Neuronal stem cell (in vitro differentiated cells): Measurements from ENCODE around the gene KRTAP16-1.

Experiments used
- DNase-seq: peaks from one replicate; pipeline ENCODE4 v3.0.0-alpha.2; 2013; ENCODE audit warnings: low spot score
- H2AFZ ChIP-seq: one replicate; pipeline ENCODE4 v1.6.1; 2013; ENCODE audit warnings: mild to moderate bottlenecking, low read length, inconsistent platforms
- H2AK5ac ChIP-seq: 2 replicates; pipeline ENCODE4 v1.6.1; 2013; ENCODE audit warnings: low read depth, mild to moderate bottlenecking, inconsistent platforms, low read length, moderate library complexity, mixed read lengths
- H2BK120ac ChIP-seq: 2 replicates; pipeline ENCODE4 v1.6.1; 2013; ENCODE audit warnings: low read depth, mild to moderate bottlenecking, inconsistent platforms, low read length, moderate library complexity, mixed read lengths
- H2BK12ac ChIP-seq: one replicate; pipeline ENCODE4 v1.6.1; 2013; ENCODE audit warnings: low read length, inconsistent platforms
- H2BK15ac ChIP-seq: 2 replicates; pipeline ENCODE4 v1.6.1; 2013; ENCODE audit warnings: mild to moderate bottlenecking, low read length, inconsistent platforms, mixed read lengths
- H2BK5ac ChIP-seq: one replicate; pipeline ENCODE4 v1.6.1; 2013; ENCODE audit warnings: inconsistent platforms, mild to moderate bottlenecking, low read length, moderate library complexity
- H3K14ac ChIP-seq: one replicate; pipeline ENCODE4 v1.6.1; 2013; ENCODE audit warnings: low read length, inconsistent platforms
- H3K18ac ChIP-seq: 2 replicates; pipeline ENCODE4 v1.6.1; 2013; ENCODE audit warnings: low read length, inconsistent platforms
- H3K23ac ChIP-seq: 2 replicates; pipeline ENCODE4 v1.6.1; 2013; ENCODE audit warnings: low read depth, mild to moderate bottlenecking, mixed read lengths, low read length, inconsistent platforms; ENCODE audit not compliant: poor library complexity
- H3K27ac ChIP-seq: replicated peaks from 3 replicates; pipeline ENCODE4 v1.5.1; 2013; ENCODE audit warnings: low read length, inconsistent platforms
- H3K27me3 ChIP-seq, 3 experiments: 2 replicates each; pipeline ENCODE4 v1.6.1; 2013; ENCODE audit warnings: low read length in 3 of 3, mild to moderate bottlenecking in 2 of 3, inconsistent platforms in 1 of 3, low read depth in 1 of 3, mixed read lengths in 1 of 3, moderate library complexity in 1 of 3; ENCODE audit not compliant: control insufficient read depth in 3 of 3, insufficient read depth in 3 of 3
- H3K36me3 ChIP-seq, 2 donors: replicated peaks in 1 of 2; 2 replicates each; pipeline ENCODE4 v1.6.1; 2013; ENCODE audit warnings: low read length in 2 of 2; ENCODE audit not compliant: control insufficient read depth in 2 of 2, insufficient read depth in 2 of 2
- H3K4ac ChIP-seq: 2 replicates; pipeline ENCODE4 v1.6.1; 2013; ENCODE audit warnings: inconsistent platforms, mild to moderate bottlenecking, low read length, moderate library complexity
- H3K4me1 ChIP-seq, 2 donors: 1 replicate in 1 of 2; 2 replicates in 1 of 2; pipeline ENCODE4 v1.6.1; 2013; ENCODE audit warnings: low read length in 2 of 2, low read depth in 1 of 2; ENCODE audit not compliant: control insufficient read depth in 2 of 2, insufficient read depth in 1 of 2
- H3K4me2 ChIP-seq: one replicate; pipeline ENCODE4 v1.6.1; 2013; ENCODE audit warnings: mild to moderate bottlenecking, low read length, inconsistent platforms; ENCODE audit not compliant: insufficient read depth, poor library complexity, severe bottlenecking
- H3K4me3 ChIP-seq, 2 donors: 2 replicates each; pipeline ENCODE4 v1.5.1; 2013; ENCODE audit warnings: low read length in 2 of 2, mild to moderate bottlenecking in 2 of 2, inconsistent platforms in 1 of 2, moderate library complexity in 1 of 2
- H3K79me1 ChIP-seq: one replicate; pipeline ENCODE4 v1.6.1; 2013; ENCODE audit warnings: low read depth, mild to moderate bottlenecking, inconsistent platforms, low read length, moderate library complexity
- H3K9ac ChIP-seq: one replicate; pipeline ENCODE4 v1.6.1; 2013; ENCODE audit warnings: mild to moderate bottlenecking, low read depth, low read length, inconsistent platforms; ENCODE audit not compliant: poor library complexity
- H3K9me3 ChIP-seq, 2 donors: replicated peaks in 1 of 2; 2 replicates each; pipeline versions ENCODE3 to v1.6.1; 2013; ENCODE audit warnings: low read length in 2 of 2, mild to moderate bottlenecking in 2 of 2, inconsistent platforms in 1 of 2, low read depth in 1 of 2, mixed read lengths in 1 of 2, moderate library complexity in 1 of 2; ENCODE audit not compliant: control insufficient read depth in 2 of 2, insufficient read depth in 1 of 2
- H4K8ac ChIP-seq: one replicate; pipeline ENCODE4 v1.6.1; 2013; ENCODE audit warnings: low read depth, mild to moderate bottlenecking, inconsistent platforms, low read length, moderate library complexity
- H4K91ac ChIP-seq: one replicate; pipeline ENCODE4 v1.6.1; 2013; ENCODE audit warnings: low read length, low read depth, mild to moderate bottlenecking, inconsistent platforms; ENCODE audit not compliant: poor library complexity
- whole genome bisulfite sequencing, 2 donors: extraction: QIAGEN DNeasy Blood & Tissue Kit; methylation state at CpG; one replicate each; pipeline ENCODE4 v1.1.7; 2013; ENCODE audit warnings: missing lambda C conversion rate in 2 of 2, mixed read lengths in 1 of 2; ENCODE audit not compliant: insufficient read length in 2 of 2, insufficient replicate concordance in 1 of 2; ENCODE audit errors: extremely low coverage in 2 of 2; 5-methylcytosine and 5-hydroxymethylcytosine counted together

KRTAP16-1 gene

GRCh38 chr17:41296846-41297245, 12.3 kb downstream of the KRTAP16-1 start:
- Histone ChIP-seq H3K23ac (no peak overlapping the region), H3K14ac (no peak overlapping the region), H4K91ac (no peak overlapping the region), H3K4ac (no peak overlapping the region), H3K27me3 (no peaks in the 10 kb centered on the region), H3K9me3 (no peaks in the 10 kb centered on the region), H3K4me3 (no peak overlapping the region), H3K79me1 (no peaks in the 10 kb centered on the region), H3K27ac (no peak overlapping the region), H3K4me1 (no peaks in the 10 kb centered on the region), H3K4me2 (no peak overlapping the region), H2BK5ac (no peak overlapping the region), H4K8ac (no peak overlapping the region), H3K36me3 (no peaks in the 10 kb centered on the region), H2BK120ac (no peak overlapping the region), H2BK15ac (no peak overlapping the region), H2BK12ac (no peak overlapping the region), H2AK5ac (no peak overlapping the region), H3K9ac (no peak overlapping the region), H3K18ac (no peak overlapping the region), H2AFZ (no peak overlapping the region)
- no peak for DNase-seq
- no CpG with 5 or more reads among the region's 1 CpG for whole genome bisulfite sequencing, 2 donors

- no CpG with 5 or more reads among the region's 1 CpG for WGBS, 2 donors
- no peak for DNase-seq
- H3K4me3 ChIP-seq = no peak overlapping the region
Observed at GRCh38 chr17:41294016-41294415, 15.1 kb downstream of the KRTAP16-1 start.

GRCh38 chr17:41287050-41287449, 22.1 kb downstream of the KRTAP16-1 start:
- no peak overlapping the region for H2BK12ac ChIP-seq
- H3K4me2 ChIP-seq = no peak overlapping the region
- no peak overlapping the region for H2AK5ac ChIP-seq
- no peaks in the 10 kb centered on the region for H3K27me3 ChIP-seq
- H3K79me1 ChIP-seq = no peaks in the 10 kb centered on the region
- no peak overlapping the region for H2BK5ac ChIP-seq
- no peak overlapping the region for H3K14ac ChIP-seq
- no peak overlapping the region for H2BK15ac ChIP-seq
- H3K9ac ChIP-seq = no peak overlapping the region
- no peak overlapping the region for H4K8ac ChIP-seq
- H3K36me3 ChIP-seq = no peaks in the 10 kb centered on the region
- DNase-seq = no peak
- no peak overlapping the region for H2BK120ac ChIP-seq
- no peak overlapping the region for H3K4ac ChIP-seq
- H3K4me3 ChIP-seq = no peak overlapping the region
- H2AFZ ChIP-seq = no peak overlapping the region
- no peaks in the 10 kb centered on the region for H3K9me3 ChIP-seq
- no peak overlapping the region for H3K23ac ChIP-seq
- no CpG with 5 or more reads among the region's 3 CpGs for WGBS, 2 donors
- H3K4me1 ChIP-seq = peaks cover 0 to 2% of the 10 kb centered on the region in 2 donors
- H3K18ac ChIP-seq = no peak overlapping the region
- H3K27ac ChIP-seq = no peak overlapping the region
- no peak overlapping the region for H4K91ac ChIP-seq

More at GRCh38 chr17:41294016-41294415, 15.1 kb downstream of the KRTAP16-1 start:
- Histone ChIP-seq H2AFZ (no peak overlapping the region), H2BK120ac (no peak overlapping the region), H3K9me3 (no peaks in the 10 kb centered on the region), H2BK12ac (no peak overlapping the region), H3K27ac (no peak overlapping the region), H3K36me3 (no peaks in the 10 kb centered on the region), H3K79me1 (no peaks in the 10 kb centered on the region), H3K27me3 (no peaks in the 10 kb centered on the region), H4K8ac (no peak overlapping the region), H3K9ac (no peak overlapping the region), H2BK15ac (no peak overlapping the region), H3K4me1 (no peaks in the 10 kb centered on the region), H3K4ac (no peak overlapping the region), H3K18ac (no peak overlapping the region), H2AK5ac (no peak overlapping the region), H3K14ac (no peak overlapping the region), H4K91ac (no peak overlapping the region), H3K23ac (no peak overlapping the region), H3K4me2 (no peak overlapping the region), H2BK5ac (no peak overlapping the region)

- H2BK12ac ChIP-seq = no peak overlapping the region
- H2BK15ac ChIP-seq = no peak overlapping the region
- H2AFZ ChIP-seq = no peak overlapping the region
- no peak overlapping the region for H3K4me3 ChIP-seq
- H3K27me3 ChIP-seq = no peaks in the 10 kb centered on the region
- H2BK120ac ChIP-seq = no peak overlapping the region
- no peak overlapping the region for H3K4ac ChIP-seq
- H3K4me1 ChIP-seq = peaks cover 0 to 2% of the 10 kb centered on the region in 2 donors
- no peaks in the 10 kb centered on the region for H3K9me3 ChIP-seq
- H3K79me1 ChIP-seq = no peaks in the 10 kb centered on the region
- no peak overlapping the region for H3K4me2 ChIP-seq
- no peak overlapping the region for H4K91ac ChIP-seq
- no peak overlapping the region for H3K27ac ChIP-seq
- no CpG with 5 or more reads among the region's 2 CpGs for WGBS, 2 donors
- no peak overlapping the region for H3K18ac ChIP-seq
- no peak overlapping the region for H3K14ac ChIP-seq
- H2BK5ac ChIP-seq = no peak overlapping the region
- H2AK5ac ChIP-seq = no peak overlapping the region
- no peak for DNase-seq
- no peak overlapping the region for H3K9ac ChIP-seq
- H3K36me3 ChIP-seq = no peaks in the 10 kb centered on the region
- no peak overlapping the region for H4K8ac ChIP-seq
- no peak overlapping the region for H3K23ac ChIP-seq
Observed at GRCh38 chr17:41284546-41284945, 24.6 kb downstream of the KRTAP16-1 start.
